HT-29 (cell line): ENCODE results near the gene LRRC8C. TPM values are rescaled to one million over a fixed set of nuclear protein-coding genes. Genes with fewer than 3 reads are reported as not detected.

ENCODE experiments used
- DNase-seq: peaks from one replicate; pipeline ENCODE4 v3.0.0-alpha.2; 2015; ENCODE audit warnings: low spot score
- total RNA-seq: library from RNA; depleted of rRNA; stranded (reverse); fragments of >200 nt; shearing (Covaris generic); gene quantifications from 2 replicates; pipeline ENCODE4 v1.2.3, GENCODE V29; 2014

LRRC8C gene
- total RNA-seq, 1 experiment from 2014 or later, result 2.9 TPM

DNA sequence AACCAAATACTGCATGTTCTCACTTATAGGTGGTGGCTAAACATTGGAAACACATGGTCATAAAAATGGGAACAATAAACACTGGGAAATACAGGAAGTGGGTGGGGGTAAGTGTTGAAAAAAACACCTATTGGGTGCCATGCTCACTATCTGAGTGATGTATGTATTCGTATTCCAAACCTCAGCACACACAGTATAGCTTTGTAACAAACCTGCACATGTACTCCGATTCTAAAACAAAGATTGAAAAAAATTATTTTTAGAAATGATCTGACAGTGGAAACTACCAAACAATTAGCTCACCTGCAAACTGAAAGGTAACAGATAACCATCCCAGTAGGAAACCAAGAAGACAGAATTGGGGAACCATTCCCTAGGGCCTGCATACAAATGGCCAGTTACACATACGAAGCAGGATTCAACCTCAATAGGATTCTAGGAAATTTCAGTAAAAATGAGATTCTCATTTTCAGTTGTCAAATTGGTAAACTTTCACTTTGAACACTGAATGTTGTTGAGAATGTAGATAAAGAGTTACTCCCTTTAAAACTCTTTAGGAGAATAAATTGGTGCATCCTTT lies 99.8 kb downstream of the LRRC8C start:
- DNase-seq, result no peak

DNA sequence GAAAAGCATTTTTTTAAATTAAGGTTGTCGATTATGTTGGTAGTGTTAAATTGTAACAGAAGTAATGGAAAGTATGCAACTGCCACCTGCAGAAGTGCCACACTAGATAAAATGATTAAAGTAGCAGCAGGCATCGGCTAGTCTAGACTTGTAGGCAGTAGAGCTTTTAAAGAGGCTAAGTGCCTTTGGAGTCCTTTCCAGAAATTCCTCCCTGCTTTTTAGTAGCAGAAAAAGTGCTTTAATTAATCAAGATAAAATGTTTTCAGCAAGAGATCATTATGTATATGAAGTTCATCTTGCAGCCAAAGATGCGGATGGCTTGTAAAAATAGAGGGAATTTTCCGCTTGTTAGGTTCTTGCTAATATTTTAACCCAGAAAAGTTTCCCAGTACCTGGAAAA lies 100.8 kb downstream of the LRRC8C start:
- DNase-seq, result no peak

DNA sequence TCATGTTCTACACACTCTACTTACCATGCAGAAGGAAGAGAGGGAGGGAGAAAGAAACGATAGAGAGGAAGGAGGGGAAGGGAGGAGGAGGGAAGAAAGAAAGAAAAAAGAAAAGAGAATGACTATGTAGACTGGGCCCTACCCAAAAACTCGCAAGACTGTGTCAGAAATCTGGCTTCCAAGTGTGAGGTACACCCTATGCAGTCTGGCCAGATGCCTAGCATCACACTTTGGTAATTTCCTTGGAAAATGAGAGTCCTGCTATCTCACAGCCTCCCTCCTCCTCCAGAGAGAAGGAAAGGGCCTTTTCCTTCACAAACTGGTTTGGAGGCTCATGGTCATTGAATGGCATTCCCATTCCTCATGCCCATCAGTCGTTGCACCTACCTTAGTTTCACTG lies 101.5 kb downstream of the LRRC8C start:
- no peak for DNase-seq

DNA sequence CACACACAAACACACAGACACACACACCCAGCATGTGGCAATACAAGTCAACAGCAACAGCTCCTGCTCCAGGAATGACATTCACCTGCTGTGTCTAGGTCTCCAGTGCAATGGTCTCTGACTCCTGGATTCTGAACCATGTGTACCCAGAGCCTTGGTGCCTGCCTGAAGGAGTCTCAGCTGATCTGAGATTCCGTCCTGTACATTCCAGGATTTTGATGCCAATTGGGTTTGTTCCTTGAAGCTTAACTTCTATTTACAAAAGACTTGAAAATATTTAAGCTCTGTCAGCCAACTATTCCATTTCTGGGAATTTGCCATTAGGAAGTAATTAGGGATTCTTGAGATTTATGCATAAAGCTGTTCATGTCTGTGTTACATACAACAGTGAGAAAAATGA lies 102.6 kb downstream of the LRRC8C start:
- DNase-seq, result no peak

DNA sequence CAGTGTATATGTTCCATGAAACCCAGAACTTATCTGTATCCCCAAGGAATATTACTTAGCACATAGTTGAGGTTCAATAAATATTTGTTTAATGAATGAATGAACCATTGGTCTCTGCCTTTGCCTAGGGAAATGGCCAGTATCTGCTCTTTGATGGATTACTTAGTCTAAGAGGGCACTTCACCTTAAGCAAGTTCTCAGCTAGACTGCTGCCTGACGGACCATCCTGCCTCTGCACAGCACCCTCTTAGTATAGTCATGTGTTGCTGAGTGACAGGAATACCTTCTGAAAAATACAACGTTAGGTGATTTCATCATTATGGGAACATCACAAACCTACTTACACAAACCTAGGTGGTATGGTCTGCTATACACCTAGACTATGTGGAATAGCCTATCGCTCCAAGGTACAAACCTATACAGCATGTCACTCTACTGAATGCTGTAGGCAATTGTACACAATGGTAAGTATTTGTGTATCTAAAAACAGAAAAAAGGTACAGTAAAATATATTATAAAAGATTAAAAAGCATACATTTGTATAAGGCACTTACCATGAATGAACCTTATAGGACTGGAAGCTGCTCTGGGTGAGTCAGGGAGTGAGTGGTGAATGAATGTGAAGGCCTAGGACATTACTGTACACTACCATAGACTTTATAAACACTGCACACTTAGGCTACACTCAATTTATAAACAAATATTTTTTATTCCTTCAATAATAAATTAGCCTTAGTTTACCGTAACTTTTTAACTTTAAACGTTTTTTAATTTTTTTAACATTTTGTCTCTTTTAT lies 104.2 kb downstream of the LRRC8C start:
- no peak for DNase-seq

DNA sequence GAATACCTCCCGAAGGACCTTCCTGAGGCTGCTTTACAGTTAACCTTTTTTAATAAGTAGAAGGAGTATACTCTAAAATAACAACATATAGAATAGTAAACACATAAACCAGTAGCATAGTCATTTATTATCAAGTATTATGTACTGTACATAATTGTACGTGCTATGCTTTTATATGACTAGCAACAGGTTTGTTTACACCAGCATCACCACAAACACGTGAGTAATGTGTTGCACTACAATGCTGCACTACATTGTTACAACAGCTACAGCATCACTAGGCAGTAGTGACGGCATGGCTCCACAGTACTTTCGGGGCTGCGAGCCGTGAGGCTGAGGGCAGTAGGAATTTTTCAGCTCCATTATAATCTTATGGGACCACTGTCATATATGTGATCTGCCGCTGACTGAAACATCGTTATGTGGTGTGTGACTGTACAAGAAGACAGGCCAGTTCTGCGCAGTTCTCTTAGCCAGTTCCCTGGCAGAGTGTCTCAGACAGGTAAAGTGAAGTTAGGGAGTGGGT lies 105.1 kb downstream of the LRRC8C start:
- DNase-seq, result no peak

DNA sequence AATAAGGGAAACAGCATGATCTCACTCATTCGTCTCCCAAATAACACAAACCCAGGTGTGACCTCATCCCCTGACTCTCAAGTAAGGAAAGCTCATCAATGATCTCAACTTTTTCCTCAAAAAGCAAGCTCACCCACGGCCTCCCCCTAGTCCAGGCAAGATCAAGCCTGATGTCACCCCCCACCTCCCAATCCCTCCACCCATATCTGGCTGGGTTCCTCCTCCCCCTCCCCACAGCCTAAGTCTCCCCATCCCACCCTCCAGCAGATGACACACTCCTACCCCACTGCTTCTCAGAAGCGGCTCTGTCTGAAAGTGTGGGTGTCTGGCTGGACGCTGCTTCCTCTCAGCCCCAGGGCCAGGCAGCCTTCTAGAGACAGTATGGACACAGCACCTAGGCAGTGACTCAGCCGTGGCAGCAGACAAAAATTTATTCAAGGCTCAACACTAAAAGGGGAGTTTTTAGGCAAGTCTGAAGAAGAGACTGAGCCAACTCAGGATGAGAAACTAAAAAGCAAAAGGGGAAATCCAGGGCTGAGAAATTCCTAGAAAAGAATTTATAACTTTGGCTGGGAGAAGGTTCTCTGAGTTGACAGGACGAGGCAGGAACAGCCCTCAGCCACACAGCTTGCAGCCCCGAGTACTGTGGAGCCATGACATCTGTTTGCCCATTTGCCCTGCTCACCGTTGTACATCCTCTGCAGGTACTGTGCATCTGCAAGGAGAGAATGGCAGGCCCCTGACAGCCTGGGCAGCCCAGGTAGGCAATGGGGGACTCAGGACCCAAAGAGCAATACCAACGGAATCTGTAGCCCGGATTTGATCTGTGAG lies 106.3 kb downstream of the LRRC8C start:
- DNase-seq, result no peak

DNA sequence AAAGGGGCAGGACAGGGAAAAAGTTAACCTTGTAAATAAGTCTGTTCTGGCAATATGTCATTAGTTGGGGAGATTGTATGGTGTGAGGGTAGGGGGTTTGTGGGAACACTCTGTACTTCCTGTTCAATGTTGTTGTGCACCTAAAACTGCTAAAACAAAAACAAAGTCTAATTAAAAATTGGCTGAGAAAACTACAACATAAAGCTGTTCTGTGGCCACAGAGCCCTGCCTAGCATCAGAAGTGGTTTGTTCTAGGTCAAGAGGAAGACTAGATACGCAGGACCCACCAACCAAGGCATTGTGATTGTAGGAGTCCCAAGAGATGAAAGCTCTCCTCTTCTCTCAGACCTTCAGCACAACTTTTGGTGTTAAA lies 106.9 kb downstream of the LRRC8C start:
- no peak for DNase-seq

DNA sequence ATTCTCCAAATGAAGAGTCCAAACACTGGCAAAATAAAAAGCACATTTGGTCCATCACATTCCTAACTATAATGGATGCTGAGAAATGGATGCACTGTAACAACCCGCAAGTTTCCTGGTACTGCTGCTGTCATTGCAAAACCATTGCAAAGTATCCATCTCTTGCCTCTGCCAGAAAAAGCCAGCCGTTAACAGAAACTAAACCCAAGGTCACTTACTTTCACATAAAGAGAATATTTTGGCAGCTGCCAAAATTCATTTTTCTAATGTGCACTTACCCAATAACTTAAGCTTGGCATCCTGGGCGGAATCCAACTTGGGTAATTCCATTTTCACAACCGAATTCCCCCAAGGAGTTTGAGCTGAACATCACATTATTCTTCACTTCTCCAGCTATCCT lies 110.9 kb downstream of the LRRC8C start:
- no peak for DNase-seq

DNA sequence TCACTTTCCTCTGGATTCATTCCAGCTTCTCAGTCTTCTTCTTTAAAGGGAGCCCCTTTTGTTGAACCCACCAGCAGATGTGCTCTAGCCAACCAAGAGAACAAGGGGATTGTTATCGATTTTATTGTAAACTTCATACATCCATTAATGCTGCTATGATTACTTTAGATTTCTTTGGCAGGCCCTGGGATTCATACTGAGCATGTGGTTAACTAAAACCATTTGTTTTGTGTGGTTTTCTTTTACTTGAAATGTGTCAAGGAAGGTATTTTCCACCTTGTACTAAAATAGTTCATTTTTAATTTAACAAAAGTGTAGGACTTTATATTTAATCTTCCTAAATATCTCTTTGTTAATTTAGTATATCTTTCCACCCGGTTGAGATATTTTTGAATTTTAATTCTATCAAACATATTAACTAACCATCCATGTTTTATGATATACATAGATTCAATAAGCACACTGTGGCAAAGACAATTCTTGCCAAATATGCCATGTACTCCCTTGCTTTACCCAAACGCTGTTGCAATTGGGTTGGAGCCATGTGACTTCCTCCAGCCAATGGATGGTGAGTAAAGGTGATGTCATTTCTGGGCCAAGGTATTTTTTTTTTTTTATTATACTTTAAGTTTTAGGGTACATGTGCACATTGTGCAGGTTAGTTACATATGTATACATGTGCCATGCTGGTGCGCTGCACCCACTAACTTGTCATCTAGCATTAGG lies 113.7 kb downstream of the LRRC8C start:
- no peak for DNase-seq

DNA sequence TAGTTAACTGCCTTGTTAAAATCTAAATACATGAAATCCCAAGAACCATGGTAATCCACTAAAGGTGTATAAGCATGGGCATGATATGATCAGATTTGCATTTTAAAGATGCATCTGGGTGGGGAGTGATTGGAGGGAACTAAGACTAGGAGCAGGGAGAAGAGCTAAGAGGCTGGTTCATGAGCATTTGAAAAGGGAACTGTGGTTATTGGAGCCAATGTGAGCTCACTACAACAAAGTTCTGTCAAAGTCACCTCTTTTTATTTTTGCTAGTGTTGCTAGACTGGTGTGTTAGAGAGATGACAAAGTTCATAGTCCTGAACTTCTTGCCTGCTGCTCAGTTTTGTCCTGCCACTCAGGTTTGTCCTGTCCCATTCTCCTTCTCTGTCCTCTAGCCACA lies 120.8 kb downstream of the LRRC8C start:
- no peak for DNase-seq

DNA sequence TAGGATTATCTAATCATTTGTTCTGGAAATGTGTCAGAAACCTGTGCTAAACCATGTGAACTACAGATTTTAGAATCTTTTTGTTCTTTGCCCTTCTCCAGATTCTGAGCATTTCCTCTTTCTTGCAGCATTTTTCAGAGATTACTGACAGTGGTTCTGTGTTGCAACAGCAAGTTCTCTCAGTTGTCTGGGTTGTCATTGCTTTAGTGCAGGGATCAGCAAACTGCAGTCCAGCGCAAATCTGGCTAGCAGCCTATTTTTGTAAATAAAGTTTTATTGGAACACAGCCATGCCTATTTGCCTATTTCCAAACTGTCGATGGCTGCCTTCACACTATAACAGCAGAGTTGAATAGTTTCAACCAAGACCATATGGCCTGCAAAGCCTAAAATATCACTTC lies 121.6 kb downstream of the LRRC8C start:
- DNase-seq, result no peak

DNA sequence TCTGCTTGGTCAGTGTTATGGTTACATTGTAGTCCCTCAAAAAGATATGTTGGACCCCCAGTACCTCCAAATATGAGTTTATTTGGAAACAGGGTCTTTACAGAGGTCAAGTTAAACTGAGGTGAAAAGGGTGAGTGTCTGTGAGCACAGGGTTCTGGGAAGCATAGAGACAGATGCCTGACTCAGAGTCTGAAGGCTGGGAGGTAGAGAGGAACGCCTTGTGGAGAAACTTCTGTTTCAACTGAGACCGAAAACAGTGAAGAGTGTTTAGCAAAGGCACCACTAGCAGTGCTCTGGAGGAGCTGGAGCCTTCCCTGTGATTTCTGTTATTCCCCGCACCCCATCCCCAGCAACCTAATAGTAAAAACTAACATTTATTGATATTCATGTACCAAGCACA lies 122.7 kb downstream of the LRRC8C start:
- DNase-seq, result no peak

DNA sequence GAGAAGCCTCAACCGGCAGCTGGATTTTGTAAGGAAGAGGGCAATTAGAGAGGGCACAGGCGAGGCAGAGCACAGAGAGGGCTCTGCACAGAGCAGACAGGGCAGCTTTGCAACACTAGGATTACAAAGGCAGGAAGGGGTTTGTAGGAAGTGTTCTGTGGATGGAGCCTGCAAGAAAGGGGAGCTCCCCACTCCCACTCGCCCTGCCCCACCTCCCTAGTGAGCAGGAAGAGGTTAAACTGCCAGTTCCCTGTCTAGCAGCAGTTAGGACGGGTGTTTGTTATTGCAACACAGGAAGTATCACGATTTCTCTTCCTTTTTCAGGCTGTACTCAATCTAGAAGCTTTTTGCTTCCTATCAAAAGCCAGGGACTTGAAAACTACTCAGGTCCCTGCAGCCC lies 124.6 kb downstream of the LRRC8C start:
- no peak for DNase-seq

DNA sequence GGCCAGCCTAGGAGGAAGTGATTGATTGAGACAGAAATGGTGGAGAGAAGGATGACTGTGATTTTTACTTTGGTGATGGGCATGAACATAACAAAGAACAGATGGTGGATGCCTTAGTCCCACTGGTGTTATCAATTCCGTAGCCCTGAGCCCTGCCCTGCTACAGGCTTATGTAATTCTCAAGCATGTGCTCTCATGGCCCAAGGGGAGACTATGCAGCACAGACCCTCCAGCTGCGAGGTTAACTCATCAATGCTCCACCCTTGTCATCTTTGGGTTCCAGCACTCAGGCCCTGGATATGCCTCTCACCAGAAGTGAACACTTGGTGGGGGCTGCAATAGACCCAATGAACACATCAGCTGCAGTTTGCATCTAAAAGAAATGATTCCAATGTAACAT lies 125.2 kb downstream of the LRRC8C start:
- DNase-seq, result no peak

DNA sequence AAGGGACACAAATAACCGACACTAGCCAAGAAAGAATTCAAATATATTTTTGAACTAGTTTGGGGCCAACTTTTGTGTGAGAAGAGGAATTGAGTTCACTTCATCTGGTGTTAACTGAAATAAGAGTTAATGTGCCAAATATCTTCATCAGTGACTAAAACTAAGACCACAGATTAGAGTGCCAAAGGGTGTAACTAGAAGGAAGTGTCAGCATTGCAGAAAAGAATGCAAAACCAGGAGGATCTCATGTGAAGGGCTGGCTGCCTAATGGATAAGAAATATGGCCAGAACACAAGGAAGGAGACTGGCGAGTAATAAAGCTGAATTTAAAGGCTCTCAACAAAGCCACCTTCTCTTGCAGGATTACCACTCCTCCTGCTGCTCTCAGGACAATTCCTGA lies 126.1 kb downstream of the LRRC8C start:
- DNase-seq, result no peak

DNA sequence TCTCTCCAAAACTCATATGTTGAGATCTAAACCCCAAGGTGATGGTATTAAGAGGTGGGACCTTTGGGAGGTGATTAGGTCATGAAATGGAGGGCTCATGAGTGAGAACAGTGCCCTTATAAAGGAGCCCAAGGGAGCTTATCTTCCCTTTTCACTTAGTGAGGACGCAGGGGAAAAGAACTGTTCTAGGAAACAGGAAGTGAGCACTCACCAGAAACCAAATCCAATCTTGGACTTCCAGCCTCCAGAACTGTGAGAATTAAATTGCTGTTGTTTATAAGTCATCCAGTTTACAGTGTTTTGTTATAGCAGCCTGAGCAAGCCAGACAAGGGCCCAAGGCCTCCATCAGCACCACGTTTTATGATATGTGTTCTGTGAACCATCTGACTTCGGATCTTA lies 127.6 kb downstream of the LRRC8C start:
- no peak for DNase-seq

DNA sequence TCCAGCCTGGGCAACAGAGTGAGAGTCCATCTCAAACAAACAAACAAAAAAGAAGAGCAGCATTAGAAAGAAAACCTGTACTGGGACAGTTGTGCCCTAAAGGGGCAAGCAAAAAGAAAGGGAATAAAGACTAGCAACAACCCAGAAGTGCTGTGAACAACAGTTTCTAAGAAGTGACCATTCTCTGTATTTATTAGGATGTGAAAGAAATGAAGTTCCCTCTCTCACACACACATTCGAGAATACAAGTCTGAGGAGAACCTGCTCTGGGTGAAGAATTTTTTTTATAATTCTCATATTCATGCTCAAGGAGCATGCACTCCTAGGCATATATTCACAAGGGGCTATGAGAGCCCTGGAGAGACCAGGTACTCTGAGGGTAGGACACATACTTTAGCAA lies 128.4 kb downstream of the LRRC8C start:
- no peak for DNase-seq

DNA sequence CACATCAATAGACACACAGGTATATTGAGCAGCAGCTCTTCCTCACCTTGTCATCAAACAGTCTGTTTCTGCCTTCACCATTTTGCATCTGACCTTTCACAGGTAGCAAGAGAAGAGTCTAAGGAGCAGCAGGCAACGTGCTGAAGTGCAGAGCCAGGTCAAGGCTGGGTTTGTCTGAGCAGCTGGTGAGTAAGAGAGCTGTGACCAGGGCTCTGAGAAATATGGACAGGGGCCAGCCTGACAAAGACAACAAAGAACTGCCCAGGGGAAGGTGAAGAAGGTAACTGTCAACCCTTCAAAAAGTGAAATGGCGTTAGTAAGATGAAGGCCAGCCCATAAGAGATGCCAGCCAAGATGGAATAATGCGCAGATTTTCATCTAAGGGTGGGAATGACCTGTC lies 129.0 kb downstream of the LRRC8C start:
- no peak for DNase-seq

DNA sequence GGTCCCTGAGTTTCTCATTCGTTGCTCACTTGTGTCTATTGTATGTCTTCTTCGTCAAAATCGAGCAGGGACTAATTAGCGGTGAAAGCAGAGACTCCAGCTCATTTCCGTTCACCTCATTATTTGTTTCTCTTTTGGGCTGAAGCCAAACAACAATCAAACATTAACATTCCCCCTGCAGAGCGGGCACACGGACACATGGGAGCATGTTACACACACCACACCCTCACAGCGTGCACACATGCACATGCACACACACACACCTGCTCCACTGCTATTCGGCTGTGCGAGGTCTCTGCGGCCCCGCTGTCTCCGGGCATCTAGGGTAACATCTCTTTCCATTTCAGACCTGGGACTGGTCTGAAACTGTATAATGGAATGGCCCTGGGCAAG lies 129.5 kb downstream of the LRRC8C start:
- DNase-seq, result no peak

DNA sequence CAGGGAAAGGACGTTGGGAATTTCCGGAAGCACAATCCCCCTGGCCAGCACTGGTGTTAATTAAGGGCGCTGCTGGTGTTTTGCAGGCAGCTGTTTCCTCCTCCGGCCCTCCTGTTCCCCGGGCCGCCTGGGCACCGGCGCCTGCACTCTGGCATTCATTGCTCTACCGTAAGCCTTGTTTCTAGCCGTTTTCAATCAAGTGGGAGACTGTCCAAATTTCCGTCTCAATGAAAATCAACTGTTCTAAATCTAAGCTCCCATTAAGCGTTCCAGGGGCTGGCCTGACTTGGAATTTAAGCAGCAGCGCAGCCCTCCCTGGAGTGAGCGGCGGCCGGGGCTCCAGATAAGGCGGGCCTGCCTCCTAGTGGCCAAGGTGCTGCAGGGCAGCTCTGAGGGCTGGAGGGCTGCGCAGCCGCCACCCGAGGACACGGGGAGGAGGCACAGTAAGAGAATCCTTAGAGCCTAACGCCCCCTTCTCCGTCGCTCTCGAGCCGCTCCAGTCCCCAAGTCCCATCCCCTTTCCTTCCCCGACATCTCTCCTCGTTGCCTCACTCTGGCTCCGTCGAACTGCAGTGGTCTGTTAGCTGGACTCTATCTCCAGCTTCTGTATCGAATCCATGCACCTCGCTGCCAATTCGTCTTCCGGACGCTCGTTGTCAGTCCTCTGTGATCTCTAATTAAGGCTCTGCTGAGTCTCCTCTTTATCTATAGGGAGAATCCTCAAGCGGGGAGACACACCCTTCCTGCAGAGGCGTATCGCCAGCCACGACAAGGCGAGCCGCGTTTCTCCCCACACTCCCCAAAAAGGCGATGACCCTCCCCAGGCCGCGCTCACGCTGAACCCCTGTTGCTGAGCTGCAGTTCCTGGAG lies 130.1 kb downstream of the LRRC8C start:
- DNase-seq, result peak; percentile 86
